Esophagus muscularis mucosa (tissue), 2 donors: ENCODE results near the gene CTRL.
A peak's percentile ranks its signal among the peaks of the same experiment; 100 is the strongest.

Source experiments
- POLR2A ChIP-seq: fragments of 450-650 bp; IDR thresholded peaks from one replicate; pipeline ENCODE4 v1.6.1; 2017; ENCODE audit warnings: antibody characterized with exemption, moderate library complexity, mild to moderate bottlenecking, low read depth
- POLR2AphosphoS5 ChIP-seq, 2 donors: sonication (generic); formaldehyde crosslinking; IDR thresholded peaks; one replicate each; pipeline ENCODE4 v1.6.1; 2017; ENCODE audit warnings: antibody characterized with exemption in 2 of 2

DNA sequence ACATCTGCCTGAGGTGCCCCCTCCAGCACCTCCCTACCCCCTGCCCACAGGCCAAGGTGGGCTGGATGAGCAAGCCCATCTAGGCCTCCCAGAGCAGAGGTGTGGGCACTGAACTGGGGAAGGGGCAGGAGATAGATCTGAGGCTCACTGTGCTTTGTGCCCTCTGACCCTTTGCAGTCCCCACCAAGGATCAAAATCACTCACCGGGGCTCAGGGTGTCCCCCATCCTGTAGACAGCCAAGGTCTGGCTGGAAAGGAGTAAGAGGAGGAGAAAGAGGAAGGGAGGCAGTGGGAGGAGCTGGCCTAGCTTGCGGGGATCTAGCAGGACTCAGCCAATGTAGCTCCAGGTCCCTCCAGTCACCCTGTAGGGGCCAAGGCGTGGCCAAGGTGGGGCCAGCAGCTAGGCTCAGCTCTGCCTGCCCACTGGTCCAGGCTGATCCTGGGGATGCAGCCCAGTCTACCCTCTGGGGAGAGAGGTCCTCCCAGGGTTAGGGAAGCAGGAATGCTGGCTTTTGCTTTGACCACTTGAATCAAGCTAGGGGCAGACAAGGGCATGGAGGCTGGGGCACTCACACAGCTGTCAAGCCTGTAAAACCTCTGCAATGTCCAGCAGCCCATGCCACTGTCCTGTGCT, 35.0 kb upstream of the CTRL start:
- TF ChIP-seq POLR2A: no peak
- peak; percentile 24 to 48 for TF ChIP-seq POLR2AphosphoS5 (IDR thresholded peaks at IDR 0.05)
